GM23248 (cell line): ENCODE measurements around the gene TMEM207.

Source experiments
- EZH2 ChIP-seq: fragments of 200-600 bp; sonication (generic); IDR thresholded peaks from 2 replicates; pipeline ENCODE4 v1.6.1; 2018; ENCODE audit warnings: antibody characterized with exemption, mild to moderate bottlenecking; ENCODE audit not compliant: insufficient read depth, poor library complexity, severe bottlenecking
- EZH2phosphoT487 ChIP-seq: fragments of 200-600 bp; sonication (generic); IDR thresholded peaks from 2 replicates; pipeline ENCODE4 v1.6.1; 2018; ENCODE audit warnings: antibody characterized with exemption, moderate library complexity, mild to moderate bottlenecking, low read depth; ENCODE audit not compliant: insufficient read depth

GRCh38 chr3:190455828-190456227, 6.1 kb upstream of the TMEM207 start:
- TF ChIP-seq EZH2 = no peak
- TF ChIP-seq EZH2phosphoT487 = no peak
